ENCODE data around the gene MASP1.

Gene MASP1

GRCh38 chr3:187288131-187288854 is 3.2 kb downstream of the MASP1 start:
- no peak overlapping the region for H3K4me3 ChIP-seq (ENCODE audit: low read depth, low read length)
- TF ChIP-seq CTCF (IDR thresholded peaks at IDR 0.05; ENCODE audit: borderline replicate concordance, insufficient read depth, low read depth, low read length): no peak

- TF ChIP-seq CTCF (IDR thresholded peaks at IDR 0.05; ENCODE audit: borderline replicate concordance, insufficient read depth, low read depth, low read length): no peak
- no peak overlapping the region for H3K4me3 ChIP-seq (ENCODE audit: low read depth, low read length)
Observed at GRCh38 chr3:187287256-187287655, 4.3 kb downstream of the MASP1 start.

- no peak for TF ChIP-seq CTCF (IDR thresholded peaks at IDR 0.05; ENCODE audit: borderline replicate concordance, insufficient read depth, low read depth, low read length)
- H3K4me3 ChIP-seq (ENCODE audit: low read depth, low read length): no peak overlapping the region
Observed at GRCh38 chr3:187286467-187287059, 5.0 kb downstream of the MASP1 start.

- TF ChIP-seq CTCF (IDR thresholded peaks at IDR 0.05; ENCODE audit: borderline replicate concordance, insufficient read depth, low read depth, low read length): no peak
- no peak overlapping the region for H3K4me3 ChIP-seq (ENCODE audit: low read depth, low read length)
Observed at GRCh38 chr3:187281191-187281714, 10.3 kb downstream of the MASP1 start.

- H3K4me3 ChIP-seq (ENCODE audit: low read depth, low read length): no peak overlapping the region
- TF ChIP-seq CTCF (IDR thresholded peaks at IDR 0.05; ENCODE audit: borderline replicate concordance, insufficient read depth, low read depth, low read length): no peak
Observed at GRCh38 chr3:187280644-187281043, 10.9 kb downstream of the MASP1 start.

- no peak overlapping the region for H3K4me3 ChIP-seq (ENCODE audit: low read depth, low read length)
- TF ChIP-seq CTCF (IDR thresholded peaks at IDR 0.05; ENCODE audit: borderline replicate concordance, insufficient read depth, low read depth, low read length): no peak
Observed at GRCh38 chr3:187277129-187277462, 14.4 kb downstream of the MASP1 start.

All from GM12875 (cell line).